ENCODE results near the gene AMOTL1.

Gene AMOTL1

GRCh38 chr11:94920311-94920710, 152.2 kb downstream of the AMOTL1 start:
- H3K4me3 ChIP-seq (replicated peaks; ENCODE audit: low read depth, low read length) = no peak overlapping the region
- DNase-seq (ENCODE audit: low read depth) = no peak
- no peak for TF ChIP-seq CTCF (IDR thresholded peaks at IDR 0.05; ENCODE audit: low read length, missing control alignments)

GRCh38 chr11:94922321-94923003, 154.3 kb downstream of the AMOTL1 start:
- H3K4me3 ChIP-seq (replicated peaks; ENCODE audit: low read depth, low read length) = no peak overlapping the region
- no peak for TF ChIP-seq CTCF (IDR thresholded peaks at IDR 0.05; ENCODE audit: low read length, missing control alignments)
- no peak for DNase-seq (ENCODE audit: low read depth)

GRCh38 chr11:94923004-94923334, 154.8 kb downstream of the AMOTL1 start:
- no peak overlapping the region for H3K4me3 ChIP-seq (replicated peaks; ENCODE audit: low read depth, low read length)
- no peak for DNase-seq (ENCODE audit: low read depth)
- no peak for TF ChIP-seq CTCF (IDR thresholded peaks at IDR 0.05; ENCODE audit: low read length, missing control alignments)

GRCh38 chr11:94924171-94924572, 156.0 kb downstream of the AMOTL1 start:
- H3K4me3 ChIP-seq (replicated peaks; ENCODE audit: low read depth, low read length) = no peak overlapping the region
- no peak for TF ChIP-seq CTCF (IDR thresholded peaks at IDR 0.05; ENCODE audit: low read length, missing control alignments)
- DNase-seq (ENCODE audit: low read depth) = no peak

GRCh38 chr11:94924612-94925011, 156.5 kb downstream of the AMOTL1 start:
- no peak for TF ChIP-seq CTCF (IDR thresholded peaks at IDR 0.05; ENCODE audit: low read length, missing control alignments)
- H3K4me3 ChIP-seq (replicated peaks; ENCODE audit: low read depth, low read length) = no peak overlapping the region
- no peak for DNase-seq (ENCODE audit: low read depth)

GRCh38 chr11:94925422-94926270, 157.5 kb downstream of the AMOTL1 start:
- no peak overlapping the region for H3K4me3 ChIP-seq (replicated peaks; ENCODE audit: low read depth, low read length)
- no peak for DNase-seq (ENCODE audit: low read depth)
- no peak for TF ChIP-seq CTCF (IDR thresholded peaks at IDR 0.05; ENCODE audit: low read length, missing control alignments)

Data from fibroblast of pulmonary artery (primary cell).